ENCODE results near the gene VASH2.
"Not testable (repeated sequence)": the region's sequence is repeated elsewhere in the genome, so short reads cannot be mapped to it uniquely, and the experiment has no call there.

Gene VASH2

DNA sequence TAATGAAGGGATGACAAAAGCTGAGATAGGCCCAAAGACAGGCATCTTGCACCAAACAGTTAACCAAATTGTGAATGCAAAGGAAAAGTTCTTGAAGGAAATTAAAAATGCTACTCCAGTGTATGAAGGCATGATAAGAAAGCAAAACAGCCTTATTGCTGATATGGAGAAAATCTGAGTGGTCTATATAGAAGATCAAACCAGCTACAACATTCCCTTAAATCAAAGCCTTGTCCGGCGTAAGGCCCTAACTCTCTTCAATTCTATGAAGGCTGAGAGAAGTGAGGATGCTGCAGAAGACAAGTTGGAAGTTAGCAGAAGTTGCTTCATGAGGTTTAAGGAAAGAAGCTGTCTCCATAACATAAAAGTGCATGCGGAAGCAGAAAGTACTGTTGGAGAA lies 69.7 kb downstream of the VASH2 start:
- FAIRE-seq (no peak), DNase-seq (ENCODE audit: low spot score) (no peak)

DNA sequence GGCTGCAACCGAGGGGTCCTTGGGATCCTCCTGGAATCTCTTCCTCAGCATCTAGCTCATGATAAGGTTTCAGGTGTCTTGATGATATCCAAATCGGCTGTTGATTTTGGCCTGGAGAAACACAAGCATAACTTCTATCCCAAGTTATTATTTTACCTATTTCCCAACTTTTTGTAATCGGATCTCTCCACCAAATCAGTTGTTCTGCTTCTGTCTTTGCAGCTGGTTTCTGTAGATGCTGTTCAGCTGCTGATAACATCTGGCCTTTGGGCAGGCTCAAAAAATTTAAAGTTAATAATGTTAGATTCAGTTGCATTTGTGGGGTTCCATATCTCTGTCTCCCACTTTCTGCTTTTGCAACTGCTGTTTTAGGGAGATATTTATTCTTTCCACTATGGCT lies 76.7 kb downstream of the VASH2 start:
- DNase-seq (ENCODE audit: low spot score); FAIRE-seq: not testable (repeated sequence)

DNA sequence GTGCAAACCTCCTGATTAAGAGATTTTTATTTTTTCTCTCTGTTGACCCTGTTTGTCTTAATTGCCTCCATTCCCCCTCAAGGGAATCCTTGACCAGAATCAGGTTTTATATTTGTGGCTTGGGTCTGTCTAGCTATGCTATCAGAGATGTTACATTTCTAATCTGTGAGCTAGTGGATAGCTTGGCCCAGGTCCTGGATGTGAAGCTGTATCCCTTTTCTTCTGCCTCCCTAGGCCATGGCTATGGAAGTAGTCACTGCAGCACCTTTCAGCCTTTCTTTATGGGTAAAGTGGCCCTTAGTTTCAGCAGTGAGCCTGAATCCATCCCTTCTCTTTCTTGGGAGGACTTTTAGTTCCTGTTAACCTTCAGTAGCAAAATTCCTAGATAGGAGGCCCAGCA lies 82.3 kb downstream of the VASH2 start:
- DNase-seq (ENCODE audit: low spot score) (no peak), FAIRE-seq (no peak)

DNA sequence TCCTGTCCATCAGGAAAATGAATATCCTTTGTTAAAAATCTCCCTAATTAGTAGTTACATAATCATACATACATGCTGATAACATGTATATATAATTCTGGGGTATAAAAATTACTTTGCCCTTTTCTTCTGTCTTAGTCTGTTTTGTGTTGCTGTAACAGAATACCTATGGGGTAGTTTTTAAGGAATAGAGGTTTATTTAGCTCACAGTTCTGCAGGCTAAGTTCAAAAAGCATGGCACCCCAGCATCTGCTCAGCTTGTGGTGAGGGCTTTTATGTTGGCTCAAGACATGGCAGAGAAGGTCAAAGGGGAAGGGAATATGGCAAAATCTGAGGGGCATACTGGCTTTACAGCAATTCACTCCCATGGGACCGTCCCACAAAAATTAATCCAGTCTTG lies 84.4 kb downstream of the VASH2 start:
- DNase-seq (ENCODE audit: low spot score) (no peak), FAIRE-seq (no peak)

DNA sequence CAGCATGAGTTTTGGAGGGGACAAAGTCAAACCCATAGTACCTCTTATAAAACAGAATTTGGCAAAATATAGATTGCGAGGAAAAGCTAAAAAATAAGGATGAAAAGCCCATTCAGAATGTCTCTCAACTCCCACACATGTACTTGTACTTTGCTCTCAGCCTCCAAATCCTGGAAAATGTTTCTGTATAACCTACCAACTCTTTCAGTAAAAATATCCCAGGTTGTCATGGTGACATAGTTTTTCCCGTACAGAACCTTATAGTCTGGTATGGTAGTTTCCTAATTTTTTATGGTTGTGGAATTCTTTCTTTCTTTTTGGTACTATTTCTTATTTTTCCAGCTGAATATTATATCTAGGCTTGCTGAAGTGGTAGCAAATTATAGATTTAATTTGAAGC lies 85.2 kb downstream of the VASH2 start:
- FAIRE-seq = no peak
- no peak for DNase-seq (ENCODE audit: low spot score)
